DND-41 (cell line): ENCODE results near the gene PAFAH2.

Experiments used
- ATAC-seq: fragments of 200-7000 bp; cut with Tn5 transposase; 3 replicates; pipeline ENCODE4 v1.9.1; 2021; ENCODE audit warnings: low read depth; ENCODE audit not compliant: insufficient read depth
- DNase-seq: peaks from one replicate; pipeline ENCODE4 v3.0.0-alpha.2; 2020
- H2AFZ ChIP-seq: 2 replicates; pipeline ENCODE4 v1.6.0; 2012; ENCODE audit warnings: low read depth, low read length
- H3K27ac ChIP-seq: 2 replicates; pipeline ENCODE4 v1.5.1; 2012; ENCODE audit warnings: low read length, inconsistent platforms
- H3K27me3 ChIP-seq: fragments of 200-600 bp; sonication (generic); 2 replicates; pipeline ENCODE4 v1.6.0; 2012; ENCODE audit warnings: low read length, mild to moderate bottlenecking, inconsistent platforms; ENCODE audit not compliant: insufficient read depth, poor library complexity
- H3K36me3 ChIP-seq: 2 replicates; pipeline ENCODE4 v1.5.1; 2012; ENCODE audit warnings: low read length, inconsistent platforms; ENCODE audit not compliant: insufficient read depth
- H3K4me1 ChIP-seq: 2 replicates; pipeline ENCODE4 v1.5.1; 2012; ENCODE audit warnings: mild to moderate bottlenecking, low read length; ENCODE audit not compliant: insufficient read depth
- H3K4me2 ChIP-seq: 2 replicates; pipeline ENCODE4 v1.6.0; 2012; ENCODE audit warnings: mild to moderate bottlenecking, moderate library complexity, low read length, inconsistent platforms; ENCODE audit not compliant: insufficient read depth
- H3K4me3 ChIP-seq, 2 experiments: fragments of 200-600 bp in 1 of 2; shearing (Covaris generic) in 1 of 2; 2 replicates each; pipeline ENCODE4 v1.5.1; 2012 to 2016; ENCODE audit warnings: inconsistent platforms in 2 of 2, low read length in 2 of 2, mild to moderate bottlenecking in 2 of 2, low read depth in 1 of 2, moderate library complexity in 1 of 2
- H3K79me2 ChIP-seq: 2 replicates; pipeline ENCODE4 v1.6.0; 2012; ENCODE audit warnings: low read length, inconsistent platforms; ENCODE audit not compliant: insufficient read depth
- H3K9ac ChIP-seq: 2 replicates; pipeline ENCODE4 v1.6.0; 2012; ENCODE audit warnings: low read depth, mild to moderate bottlenecking, inconsistent platforms, low read length, moderate library complexity
- H3K9me3 ChIP-seq: 2 replicates; pipeline ENCODE4 v1.5.1; 2012; ENCODE audit warnings: low read length, moderate library complexity, mild to moderate bottlenecking, inconsistent platforms; ENCODE audit not compliant: insufficient read depth, severe bottlenecking
- H4K20me1 ChIP-seq: 2 replicates; pipeline ENCODE4 v1.6.0; 2012; ENCODE audit warnings: low read length; ENCODE audit not compliant: insufficient read depth
- CTCF ChIP-seq: IDR thresholded peaks from 2 replicates; pipeline ENCODE4 v1.5.1; 2012; ENCODE audit warnings: borderline replicate concordance, low read length, moderate library complexity, mild to moderate bottlenecking; ENCODE audit not compliant: poor library complexity, severe bottlenecking; ENCODE audit errors: extremely low read depth
- EZH2 ChIP-seq: IDR thresholded peaks from 3 replicates; pipeline ENCODE4 v1.6.1; 2012; ENCODE audit warnings: borderline replicate concordance, low read depth, mild to moderate bottlenecking, moderate library complexity, low read length, inconsistent platforms; ENCODE audit not compliant: severe bottlenecking

Gene PAFAH2

GRCh38 chr1:25918615-25919014 is 79.2 kb downstream of the PAFAH2 start:
- no peak for DNase-seq
- Histone ChIP-seq H4K20me1 (no peaks in the 10 kb centered on the region), H3K9me3 (no peaks in the 10 kb centered on the region), H3K4me2 (peak overlapping the region; percentile 41; the same call in 1 of the 2 replicates), H3K36me3 (no peaks in the 10 kb centered on the region), H3K9ac (no peak overlapping the region), H3K27me3 (peaks cover 18% of the 10 kb centered on the region), H3K79me2 (no peaks in the 10 kb centered on the region), H2AFZ (no peak overlapping the region), H3K4me1 (peaks cover 26% of the 10 kb centered on the region), H3K4me3 (no peak overlapping the region), H3K27ac (peak overlapping the region; percentile 58; the same call in 1 of the 2 replicates)
- no peak for ATAC-seq
- TF ChIP-seq CTCF (no peak), EZH2 (no peak)

- no peaks in the 10 kb centered on the region for H4K20me1 ChIP-seq
- H3K4me3 ChIP-seq, result no peak overlapping the region
- ATAC-seq (peak; percentile 76), DNase-seq (peak; percentile 61)
- H3K27ac ChIP-seq, result peak overlapping the region; percentile 58
- no peak overlapping the region for H3K9ac ChIP-seq
- H3K27me3 ChIP-seq, result peaks cover 12% of the 10 kb centered on the region
- H3K79me2 ChIP-seq, result no peaks in the 10 kb centered on the region
- peaks cover 24% of the 10 kb centered on the region for H3K4me1 ChIP-seq
- TF ChIP-seq EZH2 (no peak), CTCF (no peak)
- no peaks in the 10 kb centered on the region for H3K9me3 ChIP-seq
- H3K36me3 ChIP-seq, result no peaks in the 10 kb centered on the region
- no peak overlapping the region for H2AFZ ChIP-seq
- peak overlapping the region; percentile 41 for H3K4me2 ChIP-seq
Measured at GRCh38 chr1:25917996-25918395, 79.9 kb downstream of the PAFAH2 start.

- Histone ChIP-seq H3K27me3 (no peaks in the 10 kb centered on the region), H3K27ac (no peak overlapping the region), H3K79me2 (no peaks in the 10 kb centered on the region), H3K4me1 (peaks cover 14% of the 10 kb centered on the region), H2AFZ (no peak overlapping the region), H3K4me2 (no peak overlapping the region), H3K4me3 (no peak overlapping the region), H3K9ac (no peak overlapping the region), H3K9me3 (no peaks in the 10 kb centered on the region), H3K36me3 (no peaks in the 10 kb centered on the region), H4K20me1 (no peaks in the 10 kb centered on the region)
- TF ChIP-seq EZH2 (no peak), CTCF (no peak)
- no peak for ATAC-seq
- DNase-seq, result no peak
Measured at GRCh38 chr1:25916460-25916859, 81.4 kb downstream of the PAFAH2 start.
